NCI-H1092 (cell line): ENCODE measurements around the gene ANKRD33B.

Source experiments
- DNase-seq: peaks from one replicate; lab custom pipeline; 2025; lab: John Stamatoyannopoulos, UW

The ANKRD33B gene

DNA sequence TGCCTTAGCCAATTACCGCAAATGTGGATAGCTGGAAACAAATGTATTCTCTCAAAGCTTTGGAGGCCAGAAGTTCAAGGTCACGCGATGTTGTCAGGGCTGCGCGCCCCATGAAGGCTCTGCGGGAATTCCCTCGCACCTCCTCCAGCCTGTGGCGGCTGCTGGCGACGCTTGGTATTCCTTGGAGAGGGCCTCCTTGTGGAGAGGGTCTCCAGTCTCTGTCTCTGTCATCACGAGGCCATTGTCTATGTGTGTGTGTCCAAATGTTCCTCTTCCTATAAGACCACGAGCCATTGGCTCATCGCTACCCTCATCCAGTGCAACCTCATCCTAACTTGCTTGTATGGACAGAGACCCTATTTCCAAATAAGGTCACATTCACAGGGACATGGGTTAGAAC, 97.5 kb downstream of the ANKRD33B start:
- DNase-seq = no peak

DNA sequence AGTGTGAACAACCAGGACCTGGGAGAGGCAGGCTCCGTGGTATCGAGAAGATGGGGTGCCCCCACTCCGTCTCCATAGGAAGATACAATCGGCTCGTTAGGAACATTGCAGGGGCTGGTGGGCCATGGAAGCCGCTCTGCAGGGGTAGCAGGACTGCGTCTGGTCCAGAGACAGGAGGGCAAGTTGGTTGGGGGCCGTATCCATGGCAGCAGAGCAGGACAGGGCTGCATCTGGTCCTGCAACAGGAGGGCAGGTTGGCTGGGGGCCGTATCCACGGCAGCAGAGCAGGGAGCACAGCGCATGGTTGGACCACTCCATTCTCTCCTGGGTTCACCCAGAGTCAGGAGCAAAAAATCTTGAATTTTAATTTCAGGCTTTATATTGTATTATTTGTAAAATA, 98.2 kb downstream of the ANKRD33B start:
- DNase-seq = no peak

DNA sequence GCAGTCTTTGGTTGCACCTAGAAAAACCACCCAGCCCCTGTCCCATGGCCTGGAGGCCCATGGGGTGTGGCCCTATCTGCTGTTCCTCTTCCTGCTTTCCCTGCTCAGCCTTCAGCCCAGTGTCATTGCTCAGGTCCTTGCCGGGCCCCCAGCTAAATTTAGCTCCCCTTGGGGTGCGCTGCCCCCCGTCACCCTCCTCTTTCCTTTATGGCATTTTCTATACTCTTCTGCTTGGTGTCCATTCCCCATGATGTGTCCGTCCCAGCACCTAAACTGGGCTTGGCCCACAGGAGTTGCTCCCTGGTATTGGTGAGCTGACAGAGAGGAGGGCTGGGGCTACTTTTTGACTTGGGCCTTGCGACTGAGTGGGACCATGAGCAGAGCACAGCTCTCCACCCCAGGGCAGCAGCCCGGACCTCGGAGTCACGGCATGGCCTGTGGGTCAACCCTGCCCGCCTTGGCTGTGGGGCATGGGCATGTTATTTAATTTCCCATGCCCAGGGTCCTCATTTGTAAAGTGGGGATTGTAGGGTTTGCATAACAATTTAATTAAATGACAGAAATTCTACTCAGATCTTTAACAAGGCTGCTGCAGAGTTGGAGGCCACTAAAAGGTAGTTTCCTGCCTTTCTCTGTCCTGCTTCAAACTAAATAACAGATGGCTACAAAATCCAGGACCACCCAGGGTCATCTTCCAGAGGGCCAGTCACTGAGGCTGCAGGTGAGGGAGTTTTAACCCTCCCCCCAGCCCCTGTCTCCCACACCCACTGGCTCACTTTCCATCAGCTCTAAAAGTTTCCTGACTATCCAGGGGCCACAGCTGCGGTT, 99.0 kb downstream of the ANKRD33B start:
- no peak for DNase-seq

DNA sequence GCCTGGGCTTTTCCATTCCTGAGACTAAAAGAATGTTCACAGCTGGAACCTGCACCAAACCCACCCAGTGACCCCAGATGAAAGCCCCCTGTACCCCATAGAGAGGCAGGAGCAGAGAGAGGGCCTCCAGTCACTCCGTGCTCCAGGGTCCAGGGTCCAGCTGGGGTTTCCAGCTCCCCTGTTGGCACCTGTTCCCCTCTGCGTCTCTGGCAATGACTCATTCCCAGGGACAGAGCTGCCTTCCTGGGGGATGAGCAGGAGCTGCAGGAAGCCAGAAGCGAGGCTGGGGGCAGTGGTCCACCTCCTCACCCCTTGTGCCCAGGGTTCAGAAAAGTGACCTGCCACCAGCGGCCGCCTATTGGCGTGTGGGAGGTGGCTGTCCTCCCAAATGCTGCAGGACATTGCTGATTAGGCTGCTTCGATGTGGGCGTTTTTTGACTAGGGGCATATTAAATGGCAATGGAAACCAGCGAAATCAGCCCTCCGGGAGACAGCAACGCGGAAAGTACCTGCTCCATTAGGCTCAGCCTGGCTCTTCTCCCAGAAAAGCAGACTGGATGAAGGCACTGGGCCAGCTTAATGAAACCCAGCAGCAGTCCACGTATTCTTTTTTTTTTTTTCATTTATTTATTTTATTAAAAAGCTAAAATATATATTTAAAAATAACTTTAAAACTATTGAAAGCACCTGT, 99.8 kb downstream of the ANKRD33B start:
- DNase-seq = peak; percentile 84

DNA sequence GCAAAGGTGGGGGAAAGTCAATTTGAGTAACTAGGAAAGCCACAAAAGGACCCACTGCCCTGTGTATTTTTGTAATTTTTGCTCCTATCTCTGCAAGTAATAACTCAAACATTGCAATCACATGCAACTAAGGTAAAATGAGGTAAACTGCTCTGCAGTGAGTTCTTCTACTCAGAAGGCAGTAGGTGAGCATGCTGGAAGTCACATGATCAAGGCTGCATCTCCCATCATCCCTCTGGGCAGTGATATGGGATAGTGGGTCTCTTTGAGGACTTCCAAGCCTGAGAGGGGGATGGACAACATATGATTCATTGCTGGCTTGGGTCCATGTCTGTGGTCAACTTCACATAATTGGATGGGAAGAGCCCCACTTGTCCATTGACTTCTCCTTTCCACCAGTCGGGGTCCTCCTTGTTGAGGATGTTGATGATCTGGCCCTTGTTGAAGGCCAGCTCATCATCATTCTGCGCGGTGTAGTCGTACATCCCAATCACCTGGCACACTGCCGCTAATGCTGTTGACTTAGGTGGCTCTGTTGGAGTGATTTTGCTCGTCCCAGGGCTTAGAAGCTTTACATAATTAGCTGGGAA, 100.4 kb downstream of the ANKRD33B start:
- peak; percentile 85 for DNase-seq

DNA sequence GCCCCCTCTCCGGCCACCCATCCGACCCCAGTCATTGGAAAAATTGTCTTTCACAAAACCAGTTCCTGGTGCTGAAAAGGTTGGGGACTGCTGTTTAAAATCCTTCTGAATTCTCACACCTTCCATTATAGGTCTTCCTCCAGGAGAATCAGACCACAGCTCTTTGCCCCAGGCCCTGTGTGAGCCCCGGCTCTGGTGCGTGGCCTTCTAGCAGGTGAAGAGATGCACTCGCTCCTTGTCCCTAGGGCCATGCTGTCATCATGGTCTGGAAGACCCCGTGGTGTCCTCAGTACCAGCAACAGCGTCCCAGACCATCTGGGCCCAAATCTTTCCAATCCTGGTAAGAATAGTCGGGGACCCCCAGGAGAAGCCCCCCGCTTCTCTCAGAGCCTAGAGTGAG, 101.9 kb downstream of the ANKRD33B start:
- no peak for DNase-seq

DNA sequence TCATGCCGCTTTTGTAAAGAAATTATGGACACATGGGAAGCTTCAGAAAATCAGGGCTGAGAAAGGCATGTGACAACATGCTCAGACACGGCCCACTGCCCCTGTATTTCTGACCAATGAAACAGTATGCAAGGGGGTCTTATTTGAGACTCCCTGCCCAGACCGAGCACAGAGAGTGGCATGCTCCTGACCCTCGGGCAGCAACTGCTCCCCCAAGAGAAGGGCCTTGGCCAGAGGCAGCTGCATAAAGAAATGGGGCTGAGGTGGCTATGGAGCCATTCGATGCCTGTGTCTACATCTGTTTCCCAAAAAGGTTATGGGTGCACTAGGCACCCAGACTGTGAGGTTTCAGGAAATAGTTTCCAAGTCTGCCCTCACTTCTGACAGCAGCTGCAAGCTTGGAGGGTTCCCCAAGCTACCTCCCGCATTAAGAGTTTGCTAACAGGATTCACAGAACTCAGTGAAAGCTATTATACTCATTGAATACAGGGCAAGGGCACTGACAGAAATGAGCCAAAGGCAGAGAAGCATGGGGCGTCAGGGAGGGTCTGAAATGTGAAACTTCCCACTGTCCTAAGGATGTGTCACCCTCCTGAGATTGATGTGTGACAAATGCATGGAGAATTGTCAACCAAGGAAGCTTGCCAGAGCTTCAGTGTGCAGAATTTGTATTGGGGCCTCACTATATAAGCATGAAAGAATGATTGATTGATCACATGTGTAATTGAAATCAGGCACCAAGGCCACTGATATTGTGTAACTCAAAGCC, 102.8 kb downstream of the ANKRD33B start:
- DNase-seq = no peak

DNA sequence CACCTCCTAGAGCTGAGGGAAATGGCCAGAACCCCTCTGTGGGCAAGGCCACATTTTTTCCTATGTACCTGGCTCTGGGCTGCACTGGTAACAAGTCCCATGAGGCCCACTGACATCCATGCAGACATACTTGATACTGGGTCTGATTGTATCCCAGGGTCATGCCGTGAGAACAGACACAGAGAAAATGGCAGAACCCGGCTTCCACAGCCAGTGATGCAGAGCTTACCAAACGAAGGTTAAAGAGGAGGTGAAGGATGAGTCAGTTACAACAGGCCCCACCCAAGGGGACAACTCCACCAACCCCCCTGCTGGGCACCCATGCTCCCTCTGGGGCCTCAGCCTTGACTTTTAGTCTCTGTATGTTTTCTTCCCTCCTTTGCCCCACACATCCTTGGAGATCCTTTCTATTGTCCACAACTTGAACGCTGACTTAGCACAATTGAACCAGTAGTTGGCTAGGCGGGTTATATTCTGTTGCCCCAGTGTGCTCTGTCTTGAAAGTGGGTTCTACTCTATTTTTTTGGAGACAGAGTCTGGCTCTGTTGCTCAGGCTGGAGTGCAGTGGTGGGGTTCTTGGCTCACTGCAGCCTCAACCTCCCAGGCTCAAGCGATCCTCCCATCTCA, 103.7 kb downstream of the ANKRD33B start:
- DNase-seq = no peak

DNA sequence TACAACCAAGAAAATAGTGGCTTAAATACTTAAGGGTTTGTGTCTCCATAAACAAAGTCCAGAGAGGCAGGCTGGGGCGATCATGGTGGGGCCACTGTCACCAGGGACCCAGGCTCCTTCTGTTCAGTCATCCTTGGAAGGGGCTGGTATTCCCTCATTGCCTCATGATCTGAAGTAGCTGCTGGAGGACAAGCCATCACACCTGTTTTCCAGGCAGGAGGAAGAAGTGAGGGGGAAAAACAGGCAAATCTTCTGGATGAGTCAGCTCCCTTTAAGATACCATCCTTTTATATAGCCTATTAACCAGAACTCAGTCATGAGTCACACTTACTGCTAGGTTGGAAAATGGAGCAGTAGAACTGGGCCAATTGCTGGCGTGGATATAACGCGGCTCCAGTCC, 104.8 kb downstream of the ANKRD33B start:
- no peak for DNase-seq

DNA sequence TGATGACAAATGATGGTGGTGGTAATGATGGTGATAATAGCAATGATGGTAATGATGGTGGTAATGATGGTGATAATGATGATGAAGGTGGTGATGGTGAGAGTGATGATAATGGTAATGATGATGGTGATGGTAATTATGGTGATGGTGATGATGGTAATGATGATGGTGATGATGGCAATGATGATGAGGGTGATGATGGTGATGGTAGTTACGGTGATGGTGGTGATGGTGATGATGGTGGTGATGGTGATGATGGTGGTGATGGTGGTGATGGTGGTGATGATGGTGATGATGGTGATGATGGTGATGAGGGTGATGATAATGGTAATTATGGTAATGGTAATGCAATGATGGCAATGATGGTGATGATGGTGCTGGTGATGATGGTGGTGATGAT, 106.1 kb downstream of the ANKRD33B start:
- no peak for DNase-seq

DNA sequence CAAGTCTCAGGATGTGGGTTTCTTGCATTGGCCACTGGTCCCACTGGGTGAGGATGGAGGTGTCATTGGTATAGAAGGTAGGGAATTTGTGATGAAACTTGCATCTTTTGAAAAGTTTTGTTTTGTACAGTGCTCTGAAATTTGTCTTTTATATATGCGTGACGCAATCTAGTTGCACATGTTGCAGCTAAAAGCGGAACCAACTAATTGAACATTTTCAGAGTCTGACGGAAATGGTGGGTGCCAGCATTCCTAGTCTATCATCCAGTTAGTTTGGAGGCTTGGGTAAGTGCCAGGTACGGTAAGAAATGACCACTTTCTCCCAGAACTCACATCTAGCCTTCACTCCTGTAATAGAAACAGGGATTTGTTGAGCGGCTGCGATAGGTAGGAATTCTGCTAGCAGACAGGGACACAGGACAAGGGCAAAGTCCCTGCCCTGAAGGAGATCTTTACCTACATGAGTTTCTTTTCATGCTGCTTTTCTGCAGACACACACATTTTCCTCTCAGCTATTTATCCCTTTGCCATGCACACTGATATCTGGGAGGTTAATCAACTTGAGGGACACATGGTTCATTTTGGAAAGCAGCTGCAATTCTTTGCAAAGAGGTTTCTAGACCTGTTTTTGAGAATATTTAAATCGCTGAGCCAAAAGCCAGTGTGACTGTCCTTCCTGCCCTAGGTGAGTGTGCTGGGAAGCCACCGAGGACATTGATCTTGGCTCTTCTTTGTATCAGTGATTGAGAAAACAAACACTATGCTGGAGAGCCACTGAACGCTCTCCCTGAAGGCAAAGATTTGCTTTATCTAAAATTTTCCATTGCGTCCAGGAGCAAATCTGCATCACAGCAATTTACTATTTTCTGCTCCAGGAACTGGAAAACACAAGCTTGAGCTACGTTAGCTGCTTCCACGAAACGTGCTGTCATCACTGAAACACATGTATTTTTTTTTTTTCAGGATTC, 107.5 kb downstream of the ANKRD33B start:
- DNase-seq = no peak

DNA sequence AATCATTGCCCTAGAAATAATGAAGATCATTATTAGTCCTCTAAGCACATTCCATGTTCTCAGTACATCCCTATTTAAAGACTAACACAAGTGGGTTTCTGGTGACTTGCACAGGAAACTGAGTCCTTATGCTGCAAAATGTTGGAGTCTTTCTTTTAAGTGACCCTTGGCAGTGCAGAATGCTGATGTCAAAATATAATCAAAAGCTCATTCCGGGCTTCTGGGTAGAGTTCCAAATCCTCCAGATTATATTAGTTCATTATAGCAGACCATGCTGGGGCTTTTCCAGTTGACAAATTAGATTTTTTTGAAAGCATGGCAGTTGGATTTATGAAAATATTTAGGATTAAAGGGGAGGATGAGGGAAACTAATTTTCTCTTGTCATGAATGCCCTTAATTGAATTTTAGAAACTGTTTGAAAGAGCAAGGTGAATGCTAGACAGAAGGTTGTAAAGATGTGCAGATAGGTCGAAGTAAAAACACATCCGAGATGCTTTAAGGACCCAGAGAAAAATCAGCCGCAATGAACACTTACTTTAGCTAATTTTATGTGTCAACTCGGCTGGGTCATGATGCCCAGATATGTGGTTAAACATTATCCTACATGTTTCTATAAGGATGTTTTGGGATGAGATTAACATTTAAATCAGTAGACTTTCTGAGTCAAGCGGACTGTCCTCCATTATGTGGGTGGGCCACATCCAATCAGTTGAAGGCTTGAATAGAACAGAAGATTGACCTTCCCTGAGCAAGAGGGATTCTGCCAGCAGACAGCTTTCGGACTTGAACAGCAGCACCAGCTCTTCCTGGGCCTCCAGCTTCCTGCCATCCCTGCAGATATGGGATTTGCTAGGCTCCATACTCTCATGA, 108.5 kb downstream of the ANKRD33B start:
- DNase-seq = no peak

DNA sequence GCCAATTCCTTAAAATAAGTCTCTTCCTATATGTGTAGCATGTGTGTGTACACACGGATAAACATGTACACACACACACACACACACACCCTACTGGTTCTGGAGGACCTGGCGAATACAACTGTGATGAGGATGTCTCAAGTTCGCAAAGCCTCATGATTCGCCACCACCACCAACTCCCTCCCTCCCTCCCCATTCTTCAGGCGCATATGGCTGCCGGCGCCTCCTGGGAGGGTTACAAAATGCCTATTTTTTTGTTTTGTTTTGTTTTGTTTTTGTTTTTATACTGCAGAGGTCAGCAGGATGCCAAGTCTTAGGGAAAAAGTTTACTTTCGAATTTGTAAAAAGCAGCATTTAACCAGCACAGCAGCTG, 109.1 kb downstream of the ANKRD33B start:
- DNase-seq = no peak

DNA sequence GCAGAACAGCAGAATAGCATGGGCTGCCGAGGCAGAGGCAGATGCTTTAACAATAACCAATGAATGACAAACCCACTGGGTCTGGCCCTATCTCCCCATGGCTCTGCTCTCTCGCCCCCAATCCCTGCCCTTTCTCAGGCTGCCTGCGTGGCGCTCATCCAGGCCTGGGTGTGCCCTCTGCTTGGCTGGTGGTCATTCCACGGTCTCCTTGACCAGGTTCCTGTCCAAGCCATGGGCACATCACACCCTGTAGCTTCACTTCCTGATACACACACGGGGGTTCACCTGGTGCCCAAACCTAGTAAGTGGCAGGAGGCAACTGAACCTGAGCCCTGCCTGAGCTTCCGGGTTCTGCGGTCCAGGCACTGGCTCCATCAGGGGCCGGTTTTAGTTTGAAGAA, 109.5 kb downstream of the ANKRD33B start:
- no peak for DNase-seq

DNA sequence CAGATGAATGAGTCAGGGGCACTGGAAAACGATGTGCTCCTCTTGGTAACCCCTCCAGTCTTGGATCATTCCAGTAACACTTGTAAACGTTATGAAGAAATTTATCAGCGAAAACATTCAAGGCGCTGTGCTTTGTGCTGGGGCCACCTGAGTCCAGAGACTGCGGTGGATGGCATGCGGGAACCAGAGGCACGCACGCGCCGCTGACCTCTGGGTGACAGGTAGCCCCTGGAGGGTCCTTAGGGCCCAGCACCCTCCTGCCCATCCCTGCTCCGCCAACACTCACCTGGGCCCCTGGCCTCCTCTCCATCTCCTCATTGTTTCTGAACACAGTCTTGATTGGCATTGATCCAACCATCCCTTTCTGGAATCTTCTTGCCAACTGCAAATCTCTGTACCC, 110.2 kb downstream of the ANKRD33B start:
- no peak for DNase-seq

DNA sequence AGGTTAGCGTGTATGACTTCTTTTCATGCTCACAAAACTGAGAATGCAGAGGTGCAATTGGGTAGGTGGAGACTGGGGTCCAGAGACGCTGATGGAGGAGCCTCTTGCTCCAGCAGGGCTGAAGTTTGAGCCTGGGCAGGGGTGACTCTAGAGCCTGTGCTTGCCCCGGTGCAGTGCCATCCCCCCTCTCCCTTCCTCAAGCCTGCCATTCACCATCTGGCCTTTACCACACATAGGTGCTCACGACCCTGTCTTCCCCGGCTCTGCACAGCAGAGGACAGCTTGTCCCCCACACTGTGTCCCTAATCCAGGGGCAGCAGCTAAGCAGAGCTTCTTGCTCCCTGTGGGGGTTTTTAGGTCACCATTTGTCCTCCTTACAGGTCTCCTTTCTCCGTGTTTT, 110.7 kb downstream of the ANKRD33B start:
- no peak for DNase-seq

DNA sequence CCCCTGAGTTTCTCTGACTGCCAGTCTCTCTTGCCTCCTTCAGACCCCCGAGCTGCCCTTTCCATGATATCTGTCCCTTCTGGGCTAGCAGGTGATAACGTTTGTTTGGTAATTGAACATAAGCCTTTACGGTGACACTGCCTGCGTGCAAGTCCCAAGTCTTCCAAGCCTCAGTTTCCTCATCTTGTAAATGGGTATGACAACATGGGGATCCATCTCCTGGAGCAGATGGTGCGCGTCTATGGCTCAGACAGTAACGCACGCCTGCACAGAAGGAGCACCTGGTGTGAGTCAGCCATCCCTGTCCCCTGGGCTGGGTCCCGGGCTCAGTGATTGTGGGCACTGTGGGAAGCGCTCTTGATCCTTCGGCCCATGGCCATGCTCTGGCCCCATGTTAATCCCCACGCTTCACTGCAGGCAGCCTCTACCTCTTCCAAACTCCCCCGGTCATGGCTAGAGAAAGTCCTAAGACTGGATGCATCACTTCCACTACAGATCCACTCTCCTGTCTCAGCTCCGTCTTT, 111.4 kb downstream of the ANKRD33B start:
- no peak for DNase-seq

DNA sequence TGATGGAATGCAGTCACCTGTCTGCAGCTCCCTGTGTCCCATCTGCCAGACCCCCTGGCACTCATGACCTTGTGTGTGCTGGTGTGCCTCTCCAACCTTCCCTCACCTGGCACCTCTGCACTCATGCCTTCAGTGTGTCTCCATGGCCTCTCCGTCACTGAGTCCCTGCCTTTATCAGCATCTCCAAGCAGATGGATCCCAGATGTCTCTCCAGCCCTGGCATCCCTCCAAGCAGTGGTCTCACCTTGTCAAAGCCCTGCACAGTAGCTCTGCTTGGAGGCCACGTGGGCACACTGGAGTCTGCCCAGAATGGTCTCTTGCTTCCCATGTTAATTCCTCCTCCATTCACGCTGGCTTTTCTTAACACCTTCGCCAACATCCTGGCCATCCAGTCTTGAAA, 112.4 kb downstream of the ANKRD33B start:
- no peak for DNase-seq

DNA sequence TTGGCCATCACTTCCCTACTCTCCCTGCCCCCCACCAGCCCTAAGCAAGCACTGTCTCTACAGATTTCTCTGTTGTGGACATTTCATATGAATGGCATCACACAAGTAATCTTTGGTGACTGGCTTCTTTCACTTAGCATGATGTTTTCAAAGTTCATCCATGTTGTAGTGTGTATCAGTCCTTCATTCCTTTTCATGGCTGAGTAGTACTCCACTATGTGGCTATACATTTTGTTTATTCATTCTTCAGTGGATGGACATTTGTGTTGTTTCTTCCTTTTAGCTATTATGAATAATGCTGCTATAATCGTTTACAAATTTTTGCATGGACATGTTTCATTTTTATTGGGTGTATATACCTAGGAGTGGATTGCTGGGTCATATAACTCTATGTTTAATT, 113.1 kb downstream of the ANKRD33B start:
- no peak for DNase-seq

DNA sequence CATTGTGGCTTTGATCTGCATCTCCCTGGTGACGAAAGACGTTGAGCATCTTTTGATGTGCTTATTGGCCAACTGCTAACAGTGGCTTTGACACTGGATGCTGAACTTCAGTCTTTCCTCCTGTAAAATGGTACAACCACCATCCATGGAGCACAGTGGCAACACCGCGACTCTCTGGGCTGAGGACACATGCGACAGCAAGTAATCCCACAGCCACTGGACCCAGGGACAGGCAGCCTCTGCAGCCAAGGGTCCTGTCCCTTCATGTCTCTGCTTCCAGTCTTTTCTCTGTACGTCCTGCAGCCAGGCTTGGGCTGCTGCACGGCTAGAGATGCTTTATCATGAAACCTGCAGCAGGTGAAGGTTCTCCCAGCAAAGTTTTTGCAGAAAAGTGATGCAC, 113.7 kb downstream of the ANKRD33B start:
- no peak for DNase-seq
